CD14-positive monocyte (primary cell): ENCODE data around the gene FOXN4. TPM values are rescaled to one million over a fixed set of nuclear protein-coding genes. Genes with fewer than 3 reads are reported as not detected.
A peak's percentile ranks its signal among the peaks of the same experiment; 100 is the strongest.

Source experiments
- DNase-seq, 3 donors: peaks; one replicate each; pipeline ENCODE4 v3.0.0-alpha.2; 2011 to 2022
- H2AFZ ChIP-seq: 2 replicates; pipeline ENCODE4 v1.6.0; 2012; ENCODE audit warnings: mild to moderate bottlenecking, low read depth, low read length, inconsistent platforms; ENCODE audit not compliant: insufficient read depth, poor library complexity, severe bottlenecking
- H3K27ac ChIP-seq, 2 donors: 1 replicate in 1 of 2; 2 replicates in 1 of 2; pipeline ENCODE4 v1.5.1; 2012 to 2013; ENCODE audit warnings: low read length in 2 of 2, control low read depth in 1 of 2, inconsistent platforms in 1 of 2, low read depth in 1 of 2, mild to moderate bottlenecking in 1 of 2
- H3K27me3 ChIP-seq, 2 donors: one replicate each; pipeline versions ENCODE4 v1.6.0 to v1.6.1; 2011 to 2013; ENCODE audit warnings: low read length in 2 of 2; ENCODE audit not compliant: control insufficient read depth in 2 of 2, insufficient read depth in 2 of 2
- H3K36me3 ChIP-seq, 2 donors: replicated peaks in 1 of 2; 1 replicate in 1 of 2; 2 replicates in 1 of 2; pipeline versions ENCODE4 v1.5.1 to v1.6.1; 2012 to 2013; ENCODE audit warnings: low read length in 2 of 2, control low read depth in 1 of 2, inconsistent platforms in 1 of 2, mild to moderate bottlenecking in 1 of 2; ENCODE audit not compliant: insufficient read depth in 2 of 2, control insufficient read depth in 1 of 2
- H3K4me1 ChIP-seq, 2 donors: 1 replicate in 1 of 2; 2 replicates in 1 of 2; pipeline versions ENCODE4 v1.5.1 to v1.6.1; 2012 to 2013; ENCODE audit warnings: low read length in 2 of 2, control low read depth in 1 of 2, inconsistent platforms in 1 of 2, mild to moderate bottlenecking in 1 of 2, moderate library complexity in 1 of 2; ENCODE audit not compliant: insufficient read depth in 2 of 2, control insufficient read depth in 1 of 2
- H3K4me2 ChIP-seq: replicated peaks from 2 replicates; pipeline ENCODE3; 2012; ENCODE audit warnings: low read length, moderate library complexity, mild to moderate bottlenecking; ENCODE audit not compliant: poor library complexity, severe bottlenecking; ENCODE audit errors: extremely low read depth
- H3K4me3 ChIP-seq, 3 experiments: fragments of 200-600 bp in 1 of 3; sonication (generic) in 1 of 3; replicated peaks in 1 of 3; 1 replicate in 2 of 3; 2 replicates in 1 of 3; pipeline ENCODE4 v1.5.1; 2011 to 2013; ENCODE audit warnings: low read length in 3 of 3, mild to moderate bottlenecking in 3 of 3, control low read depth in 2 of 3, low read depth in 2 of 3, inconsistent platforms in 1 of 3, moderate library complexity in 1 of 3
- H3K79me2 ChIP-seq: 2 replicates; pipeline ENCODE4 v1.6.0; 2012; ENCODE audit warnings: mild to moderate bottlenecking, control low read depth, inconsistent platforms, low read length, moderate library complexity; ENCODE audit not compliant: insufficient read depth
- H3K9ac ChIP-seq: 2 replicates; pipeline ENCODE4 v1.6.0; 2017; ENCODE audit warnings: low read length, mild to moderate bottlenecking; ENCODE audit not compliant: insufficient read depth, poor library complexity, severe bottlenecking
- H3K9me3 ChIP-seq, 2 donors: replicated peaks in 1 of 2; 1 replicate in 1 of 2; 2 replicates in 1 of 2; pipeline versions ENCODE4 v1.5.1 to v1.6.1; 2012 to 2013; ENCODE audit warnings: low read length in 2 of 2, control low read depth in 1 of 2; ENCODE audit not compliant: control insufficient read depth in 1 of 2, insufficient read depth in 1 of 2
- H4K20me1 ChIP-seq: 2 replicates; pipeline ENCODE4 v1.6.0; 2012; ENCODE audit warnings: mild to moderate bottlenecking, low read length, control low read depth, moderate library complexity; ENCODE audit not compliant: insufficient read depth
- H3K27ac Mint-ChIP-seq, 7 donors: one replicate each; pipeline ENCODE4 v1.8.0; 2020; ENCODE audit warnings: mild to moderate bottlenecking in 7 of 7, mixed read lengths in 7 of 7, moderate library complexity in 6 of 7, inconsistent platforms in 2 of 7
- H3K27me3 Mint-ChIP-seq, 3 donors: one replicate each; pipeline ENCODE4 v1.8.0; 2021 to 2022; ENCODE audit warnings: low read depth in 3 of 3, mild to moderate bottlenecking in 3 of 3, mixed read lengths in 3 of 3, moderate library complexity in 3 of 3, inconsistent platforms in 1 of 3
- H3K36me3 Mint-ChIP-seq, 2 donors: one replicate each; pipeline ENCODE4 v1.8.0; 2020; ENCODE audit warnings: mixed read lengths in 2 of 2, inconsistent platforms in 1 of 2, mild to moderate bottlenecking in 1 of 2
- H3K4me1 Mint-ChIP-seq: one replicate; pipeline ENCODE4 v1.8.0; 2020; ENCODE audit warnings: mild to moderate bottlenecking, mixed read lengths
- H3K4me3 Mint-ChIP-seq, 2 donors: one replicate each; pipeline ENCODE4 v1.8.0; 2020; ENCODE audit warnings: mild to moderate bottlenecking in 2 of 2, mixed read lengths in 2 of 2, moderate library complexity in 1 of 2
- H3K9me3 Mint-ChIP-seq, 7 donors: one replicate each; pipeline ENCODE4 v1.8.0; 2020 to 2022; ENCODE audit warnings: mixed read lengths in 7 of 7, mild to moderate bottlenecking in 6 of 7, moderate library complexity in 6 of 7, inconsistent platforms in 2 of 7
- WGBS: methylation state at CpG from one replicate; pipeline ENCODE4 v1.1.5; 2013; ENCODE audit warnings: missing lambda C conversion rate; ENCODE audit not compliant: insufficient coverage; 5-methylcytosine and 5-hydroxymethylcytosine counted together
- intact Hi-C, 2 donors: fragments of 100-400 bp; cut with micrococcal nuclease; formaldehyde crosslinking; loops; one replicate each; pipeline versions ENCODE4 v1.15.0 to v1.15.1; 2023
- polyA plus RNA-seq, 3 donors: library from polyadenylated mRNA; depleted of rRNA in 1 of 3; unstranded in 2 of 3; stranded (reverse) in 1 of 3; fragments of 300-500 nt in 2 of 3; fragments of >200 nt in 1 of 3; fragmentation: Illumina TruSeq in 2 of 3; gene quantifications; 1 replicate in 2 of 3; 2 replicates in 1 of 3; pipeline ENCODE4 v1.2.3, GENCODE V29; 2012 to 2021
- TF ChIP-seq, protein P1 (sequence below): fragments of 200-600 bp; IDR thresholded peaks from one replicate; pipeline ENCODE4 v1.8.0; 2022; ENCODE audit warnings: antibody characterized with exemption, mild to moderate bottlenecking

FOXN4 gene
- polyA plus RNA-seq, 3 donors: not detected

DNA sequence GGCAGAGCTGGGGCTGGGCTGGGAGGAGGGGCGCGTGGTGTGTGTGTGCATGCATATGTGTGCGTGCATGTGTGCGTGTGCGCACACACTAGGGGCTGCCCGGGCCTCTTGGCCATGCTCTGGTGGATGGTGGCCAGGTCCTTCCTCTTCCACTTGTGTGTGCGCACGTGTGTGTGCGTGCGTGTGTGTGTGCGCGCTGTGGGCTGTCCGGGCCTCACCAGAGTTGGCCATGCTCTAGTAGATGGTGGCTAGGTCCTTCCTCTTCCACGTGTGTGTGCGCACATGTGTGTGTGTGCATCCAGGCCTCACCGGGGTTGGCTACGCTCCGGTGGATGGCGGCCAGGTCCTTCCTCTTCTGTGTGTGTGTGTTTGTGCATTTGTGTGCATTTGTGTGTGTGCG is 24.7 kb downstream of the FOXN4 start:
- TF ChIP-seq, protein P1, sequence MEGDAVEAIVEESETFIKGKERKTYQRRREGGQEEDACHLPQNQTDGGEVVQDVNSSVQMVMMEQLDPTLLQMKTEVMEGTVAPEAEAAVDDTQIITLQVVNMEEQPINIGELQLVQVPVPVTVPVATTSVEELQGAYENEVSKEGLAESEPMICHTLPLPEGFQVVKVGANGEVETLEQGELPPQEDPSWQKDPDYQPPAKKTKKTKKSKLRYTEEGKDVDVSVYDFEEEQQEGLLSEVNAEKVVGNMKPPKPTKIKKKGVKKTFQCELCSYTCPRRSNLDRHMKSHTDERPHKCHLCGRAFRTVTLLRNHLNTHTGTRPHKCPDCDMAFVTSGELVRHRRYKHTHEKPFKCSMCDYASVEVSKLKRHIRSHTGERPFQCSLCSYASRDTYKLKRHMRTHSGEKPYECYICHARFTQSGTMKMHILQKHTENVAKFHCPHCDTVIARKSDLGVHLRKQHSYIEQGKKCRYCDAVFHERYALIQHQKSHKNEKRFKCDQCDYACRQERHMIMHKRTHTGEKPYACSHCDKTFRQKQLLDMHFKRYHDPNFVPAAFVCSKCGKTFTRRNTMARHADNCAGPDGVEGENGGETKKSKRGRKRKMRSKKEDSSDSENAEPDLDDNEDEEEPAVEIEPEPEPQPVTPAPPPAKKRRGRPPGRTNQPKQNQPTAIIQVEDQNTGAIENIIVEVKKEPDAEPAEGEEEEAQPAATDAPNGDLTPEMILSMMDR: no peak
- intact Hi-C loops: no loop called here
- Mint-ChIP-seq H3K9me3 (no peaks in the 10 kb centered on the region), H3K27ac (peak overlapping the region in 1 of 7 donors; percentile 6), H3K27me3 (peaks cover 0 to 4% (median 2%) of the 10 kb centered on the region in 3 donors), H3K36me3 (no peaks in the 10 kb centered on the region), H3K4me1 (no peaks in the 10 kb centered on the region), H3K4me3 (no peak overlapping the region)
- no peak overlapping the region for H3K4me3 ChIP-seq
- H3K4me2 ChIP-seq: no peak overlapping the region
- 97% methylated on average over 11 of the region's 20 CpGs for WGBS
- H2AFZ ChIP-seq: no peak overlapping the region
- no peaks in the 10 kb centered on the region for H3K9me3 ChIP-seq
- DNase-seq: no peak
- no peaks in the 10 kb centered on the region for H3K27me3 ChIP-seq
- no peak overlapping the region for H3K27ac ChIP-seq
- H3K36me3 ChIP-seq: no peaks in the 10 kb centered on the region
- no peaks in the 10 kb centered on the region for H3K4me1 ChIP-seq
- no peak overlapping the region for H3K9ac ChIP-seq
- H4K20me1 ChIP-seq: no peaks in the 10 kb centered on the region
- H3K79me2 ChIP-seq: no peaks in the 10 kb centered on the region

DNA sequence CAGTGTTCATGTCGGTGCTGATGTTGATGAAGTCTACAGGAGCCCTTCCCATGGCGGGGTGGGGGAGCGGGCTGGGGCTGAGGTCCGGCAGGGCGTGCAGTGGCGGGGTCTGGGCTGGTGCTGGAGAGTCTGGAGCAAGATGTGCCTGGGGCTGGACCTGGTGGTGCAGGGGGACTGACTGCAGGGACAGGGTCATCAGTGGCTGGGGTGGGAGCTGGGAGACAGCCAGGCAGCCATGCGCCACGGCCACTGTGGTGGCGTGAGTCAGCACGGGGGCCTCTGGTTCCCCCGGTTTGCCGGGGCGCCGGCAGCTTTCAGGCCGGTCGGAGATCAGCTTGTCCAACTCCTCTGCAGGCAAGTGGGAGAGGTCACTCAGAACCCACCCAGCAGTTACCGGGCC is 27.6 kb downstream of the FOXN4 start:
- 92% methylated on average over 11 of the region's 17 CpGs for WGBS
- Histone ChIP-seq H4K20me1 (no peaks in the 10 kb centered on the region), H3K36me3 (no peaks in the 10 kb centered on the region), H3K4me1 (peaks cover 5 to 7% of the 10 kb centered on the region in 2 donors), H3K4me3 (no peak overlapping the region), H3K9ac (no peak overlapping the region), H2AFZ (no peak overlapping the region), H3K27ac (no peak overlapping the region), H3K4me2 (no peak overlapping the region), H3K79me2 (no peaks in the 10 kb centered on the region), H3K27me3 (no peaks in the 10 kb centered on the region), H3K9me3 (no peaks in the 10 kb centered on the region)
- Mint-ChIP-seq H3K9me3 (no peaks in the 10 kb centered on the region), H3K27ac (no peak overlapping the region), H3K36me3 (no peaks in the 10 kb centered on the region), H3K27me3 (peaks cover 0 to 2% (median 0%) of the 10 kb centered on the region in 3 donors), H3K4me3 (no peak overlapping the region), H3K4me1 (peaks cover 12% of the 10 kb centered on the region)
- DNase-seq: no peak
- intact Hi-C loops: no loop called here
- TF ChIP-seq, protein P1: no peak
